ENCODE results near the gene MFNG.
"Not testable (repeated sequence)": the region's sequence is repeated elsewhere in the genome, so short reads cannot be mapped to it uniquely, and the experiment has no call there.

MFNG gene

DNA sequence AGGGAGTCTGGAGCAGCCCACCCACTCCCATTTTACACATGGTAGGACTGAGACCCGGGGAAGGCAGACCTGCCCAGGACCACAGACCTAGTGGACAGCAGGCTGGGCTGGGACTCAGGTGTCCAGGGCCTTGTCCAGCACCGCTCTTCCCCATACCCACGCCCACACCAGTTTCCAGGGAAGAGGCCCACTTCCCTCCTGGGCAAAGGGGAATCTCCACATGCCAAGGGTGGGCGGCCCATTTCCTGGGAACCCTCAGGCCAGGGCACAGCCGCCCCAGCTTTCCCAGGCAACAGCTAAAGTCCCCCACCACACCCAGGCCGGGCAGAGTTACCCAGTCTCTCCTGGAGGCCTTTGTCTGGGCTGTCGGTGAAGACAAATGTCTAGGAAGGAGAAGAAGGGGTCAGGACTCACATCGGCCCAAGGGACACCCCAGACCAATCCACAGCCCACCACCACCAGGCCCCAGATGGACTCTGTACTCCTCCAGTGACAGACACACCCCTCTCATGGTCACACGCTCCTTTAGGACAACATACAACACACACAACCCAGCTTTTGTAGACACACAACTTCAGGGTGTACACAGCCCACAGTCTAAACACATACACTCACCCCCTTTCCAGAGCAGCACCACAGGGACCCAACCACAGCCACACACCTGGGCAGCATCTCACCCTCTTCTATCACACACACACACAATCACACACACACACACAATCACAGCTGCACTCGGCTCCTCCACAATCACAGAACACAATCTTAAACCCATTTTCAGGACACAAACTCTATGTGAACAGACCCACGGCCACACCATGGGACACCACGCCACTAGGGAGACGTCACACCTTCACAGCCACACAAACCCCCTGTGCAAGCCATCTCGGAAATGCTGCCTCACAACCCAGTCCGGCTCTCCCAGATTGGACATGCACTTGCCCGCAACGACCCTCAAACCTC is 5.5 kb downstream of the MFNG start:
- H3K27ac ChIP-seq: no peak overlapping the region
- DNase-seq (ENCODE audit: low read depth, low spot score): no peak

DNA sequence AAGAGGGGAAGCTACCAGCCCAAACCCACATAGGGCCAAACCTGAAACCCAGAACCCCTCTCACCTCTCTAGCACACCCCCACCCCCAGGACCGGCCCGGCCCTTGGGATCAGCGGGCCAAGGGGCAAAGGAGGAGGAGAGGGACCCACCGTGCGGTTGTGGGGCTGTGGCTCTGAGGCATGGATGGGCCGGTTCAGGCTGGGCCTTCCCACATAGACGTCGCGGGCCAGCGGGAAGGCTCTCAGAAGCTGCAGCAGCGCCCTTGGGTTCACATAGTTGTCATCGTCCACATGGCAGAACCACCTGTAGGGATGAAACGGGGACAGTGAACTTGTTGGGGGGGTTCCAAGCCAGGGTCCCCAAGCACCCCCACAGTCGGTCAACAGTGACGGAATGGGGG is 7.0 kb downstream of the MFNG start:
- H3K27ac ChIP-seq: no peak overlapping the region
- DNase-seq (ENCODE audit: low read depth, low spot score): no peak

DNA sequence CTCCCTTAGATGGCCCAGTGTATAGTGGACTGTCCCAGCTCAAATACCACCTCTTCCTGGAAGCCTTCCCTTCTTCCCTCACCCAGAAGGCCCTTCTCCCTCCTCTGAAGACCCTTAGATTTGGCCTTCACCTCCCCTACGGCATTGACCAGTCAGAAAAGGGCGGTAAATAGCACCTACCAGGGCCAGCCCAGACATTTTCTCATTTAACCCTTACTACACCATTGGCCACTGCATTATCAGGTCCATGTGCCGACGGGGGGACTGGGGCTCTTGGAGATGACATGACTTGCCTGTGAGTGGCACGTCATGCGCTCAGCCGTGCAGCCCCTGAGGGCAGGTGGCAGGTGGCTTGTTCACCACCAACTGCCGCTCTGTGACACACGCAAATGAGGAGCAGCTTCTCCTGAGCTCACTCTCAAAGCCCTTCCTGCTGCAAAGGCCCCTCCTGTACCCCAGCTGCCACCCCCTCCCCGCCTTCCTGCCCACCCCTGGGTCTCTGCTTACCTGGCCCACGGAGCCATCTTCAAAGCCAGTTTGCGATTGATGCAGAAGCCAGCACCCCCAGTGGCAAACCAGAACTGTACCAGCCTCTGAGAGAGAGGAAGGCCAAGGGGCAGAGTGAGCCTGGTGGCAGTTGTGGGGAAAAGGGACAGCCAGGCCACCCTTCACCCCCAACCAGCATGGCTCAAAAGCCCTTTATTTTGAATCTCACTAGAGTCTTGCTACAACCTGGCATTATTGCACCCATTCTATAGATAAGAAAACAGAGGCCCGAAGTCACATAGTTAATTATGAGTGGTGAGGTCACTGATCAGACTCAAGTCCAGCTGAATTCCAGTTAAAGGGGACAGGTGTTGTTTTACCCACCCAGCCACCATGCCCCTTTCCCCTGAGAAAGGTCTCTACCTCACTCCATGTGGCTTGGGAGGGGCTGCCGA is 9.5 kb downstream of the MFNG start:
- H3K27ac ChIP-seq: no peak overlapping the region
- no peak for DNase-seq (ENCODE audit: low read depth, low spot score)

DNA sequence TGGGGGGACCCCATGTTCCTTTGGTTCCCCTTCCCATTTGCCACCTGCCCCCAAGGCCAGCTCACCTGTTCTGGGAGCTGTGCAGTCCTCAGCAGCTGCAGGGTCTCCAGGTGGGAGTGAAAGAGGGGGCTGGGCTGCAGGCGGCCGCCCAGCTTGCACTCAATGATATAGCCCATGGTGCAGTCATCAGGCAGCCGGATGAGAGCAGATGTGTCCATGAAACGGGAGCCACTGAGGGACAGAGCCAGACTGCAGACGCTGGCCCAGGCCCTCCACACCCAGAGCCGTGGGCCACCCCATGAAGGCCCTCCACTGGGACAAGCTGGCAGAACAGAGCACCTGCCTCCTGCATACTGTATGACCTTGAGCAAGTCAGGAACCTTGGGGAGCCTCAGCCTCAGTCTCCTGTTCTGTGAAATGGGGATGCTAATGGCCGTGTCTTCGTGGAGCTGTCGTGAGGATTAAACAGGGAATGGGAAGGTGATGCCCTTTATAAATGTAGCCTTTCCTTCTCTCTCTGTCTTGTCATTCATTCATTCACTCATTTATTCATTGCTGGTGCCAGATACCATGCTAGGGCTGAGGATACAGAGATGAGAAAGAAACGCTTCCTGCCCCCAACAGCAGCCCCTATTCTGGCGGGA is 11.6 kb downstream of the MFNG start:
- no peak for DNase-seq (ENCODE audit: low read depth, low spot score)
- no peak overlapping the region for H3K27ac ChIP-seq

DNA sequence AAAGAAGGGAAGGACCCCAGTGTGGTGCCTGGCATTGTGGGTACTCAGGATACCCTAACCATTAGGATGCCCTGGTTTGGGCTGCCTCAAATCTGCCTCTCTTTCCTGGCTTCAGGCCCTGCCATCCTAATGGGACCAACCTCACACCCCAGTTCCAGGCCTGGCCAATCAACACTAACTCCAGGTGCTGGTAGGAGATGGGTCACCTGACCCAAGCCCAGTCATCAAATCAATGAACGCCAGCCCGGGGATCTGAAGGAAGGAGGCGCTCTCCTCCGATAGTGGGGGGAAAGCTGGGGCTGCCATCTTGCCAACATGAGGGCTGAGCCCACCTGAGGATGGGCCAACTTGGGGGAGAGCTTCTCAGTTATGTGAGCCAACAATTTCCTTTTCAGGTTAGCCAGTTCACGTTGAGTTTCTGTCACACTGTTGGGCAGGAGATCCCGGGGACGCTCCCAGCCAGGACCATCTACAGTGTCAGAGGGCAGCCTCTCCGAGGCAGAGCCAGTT is 12.7 kb downstream of the MFNG start:
- DNase-seq (ENCODE audit: low read depth, low spot score): no peak

DNA sequence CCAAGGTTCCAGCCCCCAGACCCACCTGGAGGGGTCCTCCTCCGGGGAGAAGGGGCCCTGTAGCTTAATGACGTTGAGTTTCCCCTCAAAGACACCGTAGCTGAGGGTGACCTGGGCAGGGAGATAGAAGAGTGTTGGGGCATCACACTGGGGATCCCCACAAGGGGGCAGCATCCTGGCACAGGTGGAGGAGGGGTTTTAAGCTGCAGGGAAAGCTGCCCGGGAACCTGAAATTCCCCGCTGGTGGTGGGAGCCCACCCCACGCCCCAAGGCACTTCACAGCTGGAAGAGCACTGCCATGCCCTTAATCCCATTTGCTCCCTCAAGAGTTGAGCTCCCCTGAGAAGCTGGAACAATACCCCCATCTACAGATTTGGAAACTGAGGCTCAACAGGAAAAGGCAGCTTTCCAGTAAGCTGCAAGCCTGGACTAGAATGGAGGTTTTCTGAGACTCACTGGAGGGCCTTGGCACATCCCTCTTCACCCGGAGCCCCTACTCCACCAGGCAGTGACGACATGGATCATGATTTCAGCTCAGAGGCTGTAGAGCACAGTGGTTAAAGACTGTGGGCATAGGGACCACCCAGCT is 13.7 kb downstream of the MFNG start:
- DNase-seq (ENCODE audit: low read depth, low spot score): no peak

More for the DNA sequence above, 12.7 kb downstream of the MFNG start:
- H3K27ac ChIP-seq: no peak overlapping the region

DNA sequence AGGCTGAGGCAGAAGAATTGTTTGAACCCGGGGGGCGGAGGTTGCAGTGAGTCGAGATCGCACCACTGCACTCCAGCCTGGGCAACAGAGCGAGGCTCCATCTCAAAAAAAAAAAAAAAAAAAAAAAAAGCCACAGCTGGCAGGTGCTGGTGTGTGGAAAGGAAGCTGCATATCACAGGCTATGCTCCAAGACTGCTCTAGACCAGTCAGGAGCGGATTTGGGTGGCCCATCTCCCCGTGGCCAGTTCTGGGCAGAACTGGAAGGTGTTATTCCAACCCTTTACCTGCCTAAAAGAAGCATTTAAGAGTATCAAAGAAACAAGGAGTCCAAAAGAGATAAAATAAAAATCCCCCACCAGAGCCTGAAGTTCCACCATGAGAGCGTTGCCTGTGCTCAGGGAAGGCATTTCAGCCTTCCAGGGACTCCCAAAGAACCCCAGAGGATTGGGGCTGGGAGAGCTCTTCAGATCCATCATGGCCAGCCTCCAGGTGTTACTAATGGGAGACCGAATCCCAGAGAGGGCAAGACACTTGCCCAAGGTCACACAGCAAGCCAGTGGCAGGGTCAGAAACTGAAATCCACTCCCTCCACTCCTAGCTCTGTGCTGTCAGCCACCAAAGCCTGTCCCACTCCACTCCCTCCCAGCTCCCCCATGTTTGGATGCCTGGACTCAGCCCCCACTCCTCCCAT is 14.3 kb downstream of the MFNG start:
- no peak overlapping the region for H3K27ac ChIP-seq
- no peak for DNase-seq (ENCODE audit: low read depth, low spot score)

More for the DNA sequence above, 13.7 kb downstream of the MFNG start:
- no peak overlapping the region for H3K27ac ChIP-seq

DNA sequence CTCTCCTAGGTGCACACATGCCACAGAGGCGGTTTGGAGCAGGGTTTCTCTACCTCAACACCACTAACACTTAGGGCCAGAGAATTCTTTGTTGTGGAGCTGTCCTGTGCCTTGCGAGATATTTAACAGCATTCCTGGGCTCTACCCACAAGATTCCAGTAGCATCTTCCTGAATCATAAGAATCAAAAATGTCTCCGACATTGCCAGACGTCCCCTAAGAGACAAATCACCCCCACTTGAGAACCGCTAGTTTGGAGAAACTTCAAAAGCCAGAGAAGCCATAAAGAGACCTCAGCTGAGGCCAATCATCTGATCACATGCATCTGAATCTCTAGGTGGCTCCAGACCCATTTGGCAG is 16.1 kb downstream of the MFNG start:
- DNase-seq (ENCODE audit: low read depth, low spot score): no peak
- no peak overlapping the region for H3K27ac ChIP-seq

DNA sequence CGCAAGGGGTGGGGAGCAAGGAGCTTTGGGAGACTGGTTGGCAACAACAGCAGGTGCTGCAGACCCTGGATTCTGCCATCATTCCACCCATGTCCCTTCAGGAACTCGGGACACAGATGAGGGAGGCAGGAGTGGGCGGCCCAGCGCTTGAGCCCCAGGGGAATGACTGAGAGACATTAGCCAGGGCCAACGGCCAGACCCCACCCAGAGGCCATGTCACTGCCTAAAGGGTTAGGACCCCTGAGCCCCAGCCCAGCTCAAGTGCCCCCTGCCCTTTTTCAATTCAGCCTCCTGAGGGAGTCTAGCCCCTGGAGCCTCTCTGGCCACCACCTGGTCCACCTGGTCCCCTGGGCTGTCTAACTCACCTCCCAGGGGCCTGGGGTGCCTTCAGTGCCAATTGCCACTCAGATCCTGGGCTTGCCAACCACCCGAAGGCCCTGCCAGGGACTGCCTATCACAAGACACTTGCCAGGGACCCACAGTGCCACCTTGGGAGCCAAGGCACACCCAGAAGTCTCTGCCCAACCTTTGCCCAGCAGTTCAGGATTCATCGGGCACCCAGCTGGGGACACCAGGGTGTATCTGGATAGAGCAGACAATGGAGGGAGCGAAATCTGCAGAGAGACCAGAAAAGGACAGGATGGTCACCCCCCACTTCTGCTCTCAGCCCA is 16.6 kb downstream of the MFNG start:
- no peak overlapping the region for H3K27ac ChIP-seq
- no peak for DNase-seq (ENCODE audit: low read depth, low spot score)

DNA sequence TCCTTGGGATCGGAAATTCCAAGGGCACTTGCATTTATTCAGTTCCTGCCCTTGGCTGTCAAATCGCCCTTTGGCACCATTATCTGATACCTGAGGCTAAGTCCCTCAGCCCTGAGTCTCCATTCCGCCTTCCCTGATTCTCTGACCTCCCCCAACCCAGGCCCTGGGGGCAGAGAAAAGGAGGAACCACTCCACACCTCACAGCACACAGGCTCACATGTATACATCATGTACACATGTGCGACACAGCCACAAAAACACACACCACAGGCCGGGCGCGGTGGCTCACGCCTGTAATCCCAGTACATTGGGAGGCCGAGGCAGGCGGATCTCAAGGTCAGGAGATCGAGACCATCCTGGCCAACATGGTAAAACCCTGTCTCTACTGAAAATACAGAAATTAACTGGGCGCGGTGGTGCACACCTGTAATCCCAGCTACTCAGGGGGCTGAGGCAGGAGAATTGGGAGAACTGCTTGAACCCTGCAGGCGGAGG is 17.9 kb downstream of the MFNG start:
- not testable (repeated sequence) for H3K27ac ChIP-seq; DNase-seq (ENCODE audit: low read depth, low spot score)

DNA sequence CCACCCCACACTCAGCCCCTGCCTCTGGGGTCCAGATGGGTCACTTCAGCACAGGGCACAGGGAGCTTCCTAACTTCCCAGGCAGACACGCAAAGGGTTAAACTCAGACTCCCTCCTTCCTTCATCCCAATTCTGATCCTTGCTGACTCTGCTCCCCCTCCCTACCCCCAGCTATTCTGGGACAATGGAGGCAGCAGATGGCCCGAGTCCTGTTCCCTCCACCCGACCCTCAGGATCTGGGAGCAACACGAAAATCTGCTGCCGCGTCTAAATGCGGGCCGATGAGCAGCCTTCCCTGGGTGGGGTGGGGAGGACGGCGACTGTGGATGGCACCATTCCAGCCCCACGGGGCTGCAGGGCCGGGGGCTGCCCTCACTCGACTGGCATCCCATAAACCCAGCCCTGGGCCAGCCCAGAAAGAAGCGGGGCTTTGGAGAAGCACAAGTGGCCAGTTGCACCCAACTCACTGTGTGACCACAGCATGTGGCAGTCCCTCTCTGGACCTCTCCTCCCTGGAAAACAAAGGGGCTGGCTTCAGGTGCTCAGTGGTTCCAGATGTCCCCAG is 18.7 kb downstream of the MFNG start:
- no peak overlapping the region for H3K27ac ChIP-seq
- DNase-seq (ENCODE audit: low read depth, low spot score): no peak

DNA sequence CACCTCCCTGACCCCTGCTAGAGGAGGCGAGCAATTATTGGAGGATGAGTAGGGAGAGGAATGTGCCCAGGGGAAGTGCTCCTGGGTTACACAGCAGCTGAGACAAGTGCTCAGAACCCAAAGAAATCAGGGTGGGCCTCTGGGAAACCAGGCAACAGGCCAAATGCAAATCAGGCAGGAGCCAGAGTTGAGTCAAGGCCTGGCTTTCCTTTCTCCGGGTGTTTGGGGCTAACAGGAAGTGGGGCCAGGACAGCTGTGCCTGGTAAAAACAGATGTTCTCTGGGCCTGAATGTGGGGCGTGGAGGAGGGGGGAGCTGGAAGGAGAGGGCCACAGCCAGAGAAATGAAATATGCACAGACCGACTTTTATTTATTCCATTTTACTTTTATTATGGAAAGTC is 22.0 kb downstream of the MFNG start:
- DNase-seq (ENCODE audit: low read depth, low spot score): no peak

DNA sequence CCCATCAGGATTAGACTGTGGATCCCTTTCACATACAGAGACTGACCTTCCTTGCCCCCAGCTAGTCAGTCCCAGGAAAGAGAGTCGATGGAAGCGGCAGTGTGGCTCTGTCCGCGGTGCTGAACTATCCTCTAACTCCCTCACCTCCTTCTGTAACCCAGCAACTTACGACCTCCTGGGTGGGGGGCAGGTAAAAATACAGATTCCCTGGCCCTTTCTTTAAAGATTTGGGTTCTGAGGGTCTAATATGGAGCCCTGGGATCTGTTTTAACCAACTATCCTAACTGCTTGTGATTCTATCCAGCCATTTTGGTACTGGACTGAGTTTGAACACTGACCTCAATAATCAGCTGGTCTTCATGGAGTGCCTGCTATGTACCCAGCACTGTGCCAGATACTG is 23.2 kb downstream of the MFNG start:
- no peak overlapping the region for H3K27ac ChIP-seq
- no peak for DNase-seq (ENCODE audit: low read depth, low spot score)

More for the DNA sequence above, 22.0 kb downstream of the MFNG start:
- H3K27ac ChIP-seq: no peak overlapping the region

DNA sequence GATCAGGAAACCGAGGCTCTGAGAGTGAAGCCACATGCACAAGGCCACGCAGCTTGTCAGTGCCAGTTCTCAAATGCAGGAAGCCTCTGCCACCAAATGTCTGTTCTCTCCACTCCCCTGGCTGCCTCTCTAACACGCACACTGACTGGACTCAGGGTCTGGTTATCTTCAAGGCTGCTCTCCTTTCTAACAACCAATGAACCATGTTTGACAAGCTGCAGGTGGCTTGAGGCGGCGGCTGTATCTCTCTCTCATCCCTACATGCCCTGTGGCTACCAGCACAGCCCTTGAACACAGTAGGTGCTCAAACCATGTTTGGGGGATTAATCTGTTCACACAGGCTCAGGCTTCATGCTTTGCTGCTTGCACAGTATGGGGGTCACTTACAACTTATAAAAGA is 23.7 kb downstream of the MFNG start:
- DNase-seq (ENCODE audit: low read depth, low spot score): no peak

DNA sequence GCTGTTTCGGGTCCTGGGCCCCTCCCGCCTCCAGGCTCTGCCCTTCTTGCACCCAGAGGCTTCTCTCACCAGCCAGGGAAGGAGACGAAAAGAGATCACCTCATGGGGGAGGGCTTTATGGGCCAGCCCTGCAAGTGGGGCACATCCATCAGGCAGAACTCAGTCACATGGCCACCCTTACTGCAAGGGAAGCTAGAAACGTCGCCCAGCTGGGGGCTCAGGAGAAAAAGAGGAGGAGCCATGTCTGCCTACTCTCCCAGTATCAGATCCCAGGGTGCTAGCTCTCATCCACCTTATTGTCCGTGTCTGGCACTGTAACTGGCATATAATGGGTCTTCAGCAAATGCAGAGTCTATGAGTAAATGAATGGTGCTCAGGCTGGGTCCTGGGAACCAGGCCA is 24.2 kb downstream of the MFNG start:
- H3K27ac ChIP-seq: no peak overlapping the region
- DNase-seq (ENCODE audit: low read depth, low spot score): no peak

More for the DNA sequence above, 23.7 kb downstream of the MFNG start:
- H3K27ac ChIP-seq: no peak overlapping the region

DNA sequence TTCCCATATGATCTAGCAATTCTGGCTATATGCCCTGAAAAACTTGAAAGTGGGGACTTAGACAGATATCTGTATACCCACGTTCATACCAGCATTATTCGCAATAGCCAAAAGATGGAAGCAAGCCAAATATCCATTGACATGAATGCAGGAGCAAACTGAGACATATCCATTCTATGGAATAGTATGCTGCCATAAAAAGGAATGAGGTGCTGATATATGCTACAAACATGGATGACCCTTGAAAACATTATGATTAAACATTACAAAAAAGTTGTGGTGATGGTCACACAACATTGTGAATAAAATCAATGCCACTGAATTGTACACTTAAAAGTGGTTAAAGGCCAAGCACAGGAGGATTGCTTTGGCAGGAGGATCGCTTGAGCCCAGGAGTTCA is 25.5 kb downstream of the MFNG start:
- H3K27ac ChIP-seq: no peak overlapping the region
- no peak for DNase-seq (ENCODE audit: low read depth, low spot score)

DNA sequence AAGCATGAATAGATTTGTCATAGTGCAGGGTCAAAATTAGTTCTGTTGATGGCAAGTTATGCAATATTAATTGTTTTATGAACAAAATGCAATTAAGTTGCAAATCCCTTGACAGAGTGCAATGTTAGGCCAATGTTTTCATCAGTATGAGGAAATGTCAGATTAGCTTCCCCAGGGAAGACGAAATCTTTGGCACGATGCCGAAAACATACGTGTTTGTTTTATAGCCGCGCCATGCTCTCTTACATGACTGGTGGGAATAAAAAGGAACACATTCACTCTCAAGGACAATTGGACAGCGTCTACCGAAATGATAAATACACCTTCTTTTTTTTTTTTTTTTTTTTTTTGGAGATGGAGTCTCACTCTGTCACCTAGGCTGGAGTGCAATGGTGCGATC is 27.0 kb downstream of the MFNG start:
- H3K27ac ChIP-seq: no peak overlapping the region
- no peak for DNase-seq (ENCODE audit: low read depth, low spot score)

DNA sequence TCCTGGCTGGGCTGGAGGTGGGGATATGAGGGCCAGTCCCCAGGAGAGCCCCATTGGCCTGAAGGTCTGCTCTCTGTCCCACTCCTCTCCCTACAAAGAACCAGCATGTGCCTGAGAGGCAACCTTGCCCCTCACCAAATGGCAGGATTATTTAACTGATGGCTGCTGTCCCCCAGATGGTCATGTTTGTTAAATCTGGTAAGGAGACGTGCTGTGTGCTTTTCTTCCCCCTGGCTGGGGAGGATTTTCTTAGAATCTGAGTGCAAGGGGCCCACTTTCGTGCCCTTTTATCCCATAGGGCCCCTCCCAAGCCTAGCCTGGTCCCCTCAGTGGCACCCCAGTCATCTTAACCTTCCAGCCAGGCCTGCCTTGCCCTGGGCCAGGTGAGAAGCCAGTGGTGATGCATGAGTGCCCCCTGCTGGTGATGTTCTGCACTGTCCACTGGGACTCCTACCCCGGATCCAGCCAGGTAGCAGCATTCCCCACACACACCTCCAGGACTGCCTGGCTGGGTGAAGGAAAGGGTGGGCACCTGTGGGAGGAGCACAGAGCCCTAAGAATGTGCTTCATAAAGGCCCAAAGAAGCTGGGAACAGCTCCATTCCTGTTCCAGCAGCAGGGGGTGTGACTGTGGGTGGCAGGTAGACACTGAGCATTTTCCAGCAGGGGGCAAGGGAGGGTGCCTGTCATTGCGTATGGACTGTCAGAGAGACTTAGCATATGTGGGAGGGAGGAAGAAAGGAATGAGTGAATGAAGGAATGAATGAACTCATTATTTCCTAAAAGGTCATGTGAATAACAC is 28.9 kb downstream of the MFNG start:
- no peak overlapping the region for H3K27ac ChIP-seq
- no peak for DNase-seq (ENCODE audit: low read depth, low spot score)

All from epithelial cell of prostate (primary cell).